Measurements from ENCODE around the gene NDUFB6.
A peak's percentile ranks its signal among the peaks of the same experiment; 100 is the strongest.
"Not testable (repeated sequence)": the region's sequence is repeated elsewhere in the genome, so short reads cannot be mapped to it uniquely, and the experiment has no call there.

Gene NDUFB6

DNA sequence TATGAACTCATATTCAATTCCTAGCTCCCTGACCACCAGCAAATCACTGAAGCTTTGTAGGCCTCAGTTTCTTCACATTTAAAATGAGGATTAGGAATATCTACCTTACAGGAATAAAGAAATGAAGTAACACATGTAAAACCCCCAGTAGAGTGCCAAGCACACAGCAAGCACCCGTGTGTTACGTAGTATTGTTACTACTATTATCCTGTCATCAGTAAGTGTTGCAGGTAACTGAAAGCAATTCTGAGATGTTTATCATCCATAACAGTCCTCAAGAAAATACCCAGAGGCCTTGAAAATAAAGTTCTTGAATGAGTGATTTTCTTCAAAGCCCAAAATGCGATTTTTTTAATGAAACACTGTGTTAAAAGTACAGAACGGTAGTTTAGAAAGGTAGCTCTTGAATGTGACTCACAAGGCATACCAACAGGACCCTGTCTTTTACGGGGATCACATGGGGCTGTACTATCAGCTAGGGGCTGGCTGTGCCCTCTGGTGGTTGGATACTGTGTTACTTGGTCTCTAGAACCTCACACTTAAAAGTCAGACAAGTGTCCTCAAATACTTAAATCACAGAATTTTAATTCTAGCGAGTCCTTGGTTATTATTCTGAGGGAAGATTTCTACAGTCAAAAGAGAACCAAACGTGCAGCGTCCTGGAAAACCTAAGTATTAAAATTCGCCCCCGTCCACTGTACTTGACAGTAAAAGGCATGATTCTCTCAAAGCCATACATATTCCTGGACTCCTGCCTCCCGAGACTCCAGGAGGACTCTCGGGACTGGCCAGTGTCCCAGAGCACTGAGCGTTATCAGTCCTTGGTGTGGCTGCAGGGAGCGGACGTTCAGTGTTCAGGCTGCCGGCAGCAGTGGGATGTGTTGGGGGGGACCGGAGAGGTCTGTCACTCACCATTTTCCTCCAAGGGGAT lies 725 bp downstream of the NDUFB6 start:
- DNase-seq (ENCODE audit: low spot score), result peak; percentile 79

- DNase-seq (ENCODE audit: low spot score), result no peak
These were observed 2.7 kb downstream of the NDUFB6 start for GRCh38 chr9:32570262-32570661.

DNA sequence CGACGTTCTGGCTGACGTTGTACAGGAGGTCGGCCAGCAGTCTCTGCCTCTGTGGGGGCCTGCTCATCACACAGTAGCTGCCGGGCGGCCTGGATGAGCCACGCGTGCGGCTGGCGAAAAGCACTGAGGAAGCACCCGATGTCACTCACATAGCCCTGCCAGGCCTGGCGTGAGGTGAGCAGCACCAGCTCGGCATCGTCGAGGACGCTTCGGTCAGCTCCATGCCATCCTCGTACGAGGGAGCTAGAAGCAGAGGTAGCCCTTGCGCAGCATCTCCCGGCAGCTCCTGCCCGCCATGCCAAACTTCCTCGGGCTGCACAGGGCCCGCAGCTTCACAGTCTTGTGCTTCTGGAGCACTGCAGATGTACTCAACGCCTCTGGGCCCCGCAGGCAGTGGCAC lies 6.2 kb downstream of the NDUFB6 start:
- no peak for DNase-seq (ENCODE audit: low spot score)

DNA sequence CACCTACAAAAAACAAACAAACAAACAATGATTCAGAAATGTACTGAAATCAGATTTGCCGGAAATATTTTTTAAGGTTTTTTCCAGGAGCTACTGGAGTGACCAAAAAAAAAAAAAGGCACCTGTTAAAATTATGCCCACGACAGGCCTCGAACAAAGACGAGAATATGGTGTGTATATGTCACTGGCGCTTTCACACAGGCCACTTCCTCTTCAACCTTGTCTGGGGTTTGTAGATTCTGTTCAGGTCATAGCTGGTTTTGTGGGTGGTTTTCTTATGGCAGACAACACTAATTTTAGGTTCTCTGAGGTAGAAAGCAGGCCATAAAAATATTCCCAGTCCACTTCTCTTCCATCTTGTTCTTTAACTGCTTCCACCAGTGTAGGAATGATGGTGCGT lies 7.0 kb downstream of the NDUFB6 start:
- no peak for DNase-seq (ENCODE audit: low spot score)

DNA sequence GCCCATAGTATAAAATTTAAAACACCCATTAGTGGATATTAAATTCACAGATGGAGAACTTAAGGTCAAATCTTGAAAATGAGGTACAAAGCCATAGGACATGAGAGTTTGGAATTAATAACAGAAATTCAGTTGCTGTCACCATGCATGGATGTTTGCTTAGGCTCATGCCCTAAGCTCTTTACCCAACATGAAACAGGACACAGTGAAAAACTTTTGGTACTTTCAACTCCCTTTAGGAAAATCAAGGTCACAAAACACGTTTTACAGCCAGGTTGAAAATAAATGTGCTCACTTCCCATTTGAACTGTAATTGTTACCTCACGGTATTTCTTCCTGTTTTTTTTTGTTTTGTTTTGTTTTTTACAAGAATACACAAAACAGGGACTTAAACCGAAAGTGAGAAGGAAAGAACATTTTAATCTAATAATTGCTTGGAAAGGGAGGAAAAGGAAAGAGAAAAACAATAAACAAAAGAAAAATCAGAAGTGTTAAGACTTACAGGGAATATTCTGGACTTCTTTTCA lies 14.5 kb downstream of the NDUFB6 start:
- DNase-seq (ENCODE audit: low spot score), result no peak

GRCh38 chr9:32554591-32554990 lies 18.4 kb downstream of the NDUFB6 start:
- no peak for DNase-seq (ENCODE audit: low spot score)

DNA sequence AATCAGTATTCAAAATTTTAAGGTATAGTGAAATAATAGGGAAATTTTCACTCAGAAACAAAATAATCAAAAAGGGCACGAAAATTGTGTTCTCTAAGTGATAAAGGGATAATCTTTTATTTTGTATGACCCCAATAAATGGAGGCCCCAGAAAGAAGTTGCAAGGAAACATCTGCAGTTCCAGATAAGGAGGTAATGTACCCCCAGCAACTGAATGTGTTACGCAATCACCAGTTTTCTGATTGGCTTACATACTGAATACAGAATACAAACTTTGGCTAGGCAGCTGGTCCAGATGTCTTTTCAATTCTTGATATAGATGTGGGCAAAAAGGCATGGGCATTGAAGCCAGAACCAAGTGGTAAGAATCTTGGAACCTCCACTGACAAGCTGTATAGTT lies 18.9 kb downstream of the NDUFB6 start:
- DNase-seq (ENCODE audit: low spot score), result no peak

DNA sequence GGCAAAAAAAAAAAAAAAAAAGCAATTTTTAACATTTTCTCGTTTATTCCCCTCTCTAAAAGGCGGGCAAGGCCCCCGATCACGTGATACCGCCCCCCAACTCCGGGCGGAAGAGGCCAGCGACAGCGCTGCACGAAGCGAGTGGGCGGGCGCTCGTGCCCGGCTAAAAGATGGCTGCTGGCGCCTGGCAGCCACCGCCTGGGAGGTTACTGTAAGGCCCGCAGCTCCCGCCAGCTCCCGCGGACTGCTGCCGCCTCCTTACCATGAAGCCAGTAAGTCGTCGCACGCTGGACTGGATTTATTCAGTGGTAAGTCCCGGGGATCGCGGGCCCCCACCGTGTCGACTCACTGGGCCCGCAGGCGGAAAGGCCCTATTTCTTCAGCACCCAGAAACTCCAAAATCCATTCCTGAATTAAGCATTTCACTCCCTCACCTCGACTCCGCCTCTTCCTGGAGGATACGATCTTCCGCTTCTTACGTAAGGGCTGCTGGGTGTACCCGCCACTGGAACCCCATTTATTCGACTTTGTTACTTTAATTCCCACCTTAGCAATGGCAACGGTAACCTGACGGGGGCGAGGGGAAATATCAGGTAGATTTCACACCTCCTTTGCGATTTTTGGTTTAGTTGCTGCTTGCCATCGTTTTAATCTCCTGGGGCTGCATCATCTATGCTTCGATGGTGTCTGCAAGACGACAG lies 20.6 kb downstream of the NDUFB6 start, which contains the start of the genes SMIM27 and TOPORS:
TSS of gene SMIM27 (plus strand) at position 156 of the 701 bp plus-strand sequence. CDS start at position 264, 108 bp downstream.
TSS of gene TOPORS (minus strand) at position 415 of the 701 bp plus-strand sequence. CDS start at position 265, 150 bp downstream.
- peak; percentile 93 for DNase-seq (ENCODE audit: low spot score)

GRCh38 chr9:32551276-32552051 lies 21.5 kb downstream of the NDUFB6 start:
- DNase-seq (ENCODE audit: low spot score), result peak; percentile 30

DNA sequence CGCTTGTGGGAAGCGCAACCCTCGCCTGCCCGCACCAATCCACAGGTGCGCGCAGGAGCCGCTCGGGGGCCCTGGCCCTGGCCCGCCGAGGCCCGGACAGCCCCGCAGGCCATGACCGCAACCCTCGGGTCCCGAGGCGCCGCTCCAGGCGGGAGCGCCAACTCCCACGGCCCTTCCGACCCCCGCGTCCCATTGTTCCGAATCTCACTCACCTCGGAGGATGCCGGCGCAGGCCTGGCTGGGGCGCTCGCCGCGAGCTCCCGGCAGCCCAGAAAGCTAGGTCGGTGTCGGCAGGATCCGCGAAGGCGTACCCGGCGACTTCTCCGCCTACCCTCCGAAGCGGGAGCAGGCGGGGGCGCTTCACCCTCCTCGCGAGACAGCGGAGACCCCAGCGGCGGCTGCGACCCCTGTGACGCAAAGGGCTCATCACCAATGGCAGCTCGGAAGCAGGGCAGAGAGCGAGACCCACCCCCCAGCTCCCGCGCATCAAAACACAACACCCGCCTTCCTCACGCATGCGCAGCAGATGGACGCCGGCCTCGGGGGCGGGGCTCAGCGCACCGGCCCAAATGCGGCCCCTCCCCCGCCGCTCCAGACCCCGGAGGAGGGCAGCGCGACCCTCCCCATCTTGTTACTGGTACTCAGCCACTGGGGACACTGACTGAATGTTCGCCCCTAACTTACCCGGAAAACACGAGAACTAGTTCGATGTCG lies 22.2 kb downstream of the NDUFB6 start:
- peak; percentile 98 for DNase-seq (ENCODE audit: low spot score)

DNA sequence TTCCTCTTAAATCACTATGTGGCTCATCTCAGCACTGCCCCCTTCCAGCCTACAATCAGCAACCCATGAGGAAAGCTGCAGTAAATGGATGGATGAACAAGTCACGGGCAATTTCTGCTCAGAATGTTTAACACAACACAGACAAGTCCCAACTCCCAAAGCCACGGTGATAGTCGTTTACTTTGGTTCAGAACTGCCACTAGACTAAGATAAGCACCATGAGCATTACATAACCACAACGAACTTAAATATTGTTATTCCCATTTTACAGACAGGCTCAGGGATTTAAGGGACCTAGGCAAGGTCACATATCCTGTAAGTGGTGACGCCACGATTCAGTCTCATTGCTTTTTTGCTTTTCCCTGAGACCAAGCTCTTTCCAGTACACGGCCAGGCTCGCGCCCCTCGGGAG lies 22.8 kb downstream of the NDUFB6 start:
- DNase-seq (ENCODE audit: low spot score), result peak; percentile 29

GRCh38 chr9:32548213-32548612 lies 24.7 kb downstream of the NDUFB6 start:
- DNase-seq (ENCODE audit: low spot score), result not testable (repeated sequence)

GRCh38 chr9:32545884-32546283 lies 27.1 kb downstream of the NDUFB6 start:
- DNase-seq (ENCODE audit: low spot score), result no peak

DNA sequence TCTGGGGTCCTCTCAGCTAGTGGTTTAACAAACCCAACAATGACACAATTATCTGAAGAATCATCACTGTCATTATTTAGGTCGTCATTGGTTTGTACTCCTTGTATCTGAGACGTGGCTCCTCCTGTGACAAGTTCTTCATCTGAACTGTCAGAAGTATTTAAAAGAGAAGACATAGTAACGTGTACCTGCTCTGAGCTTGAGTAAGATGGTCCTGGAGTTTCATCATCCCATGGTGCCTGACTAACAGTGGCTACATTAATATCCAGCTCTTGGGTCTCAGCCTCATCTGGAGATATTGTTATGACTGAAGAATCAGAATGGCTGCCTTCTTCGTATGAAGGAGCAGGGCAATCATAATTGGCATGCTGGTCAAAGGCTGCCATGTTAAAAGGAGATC lies 29.9 kb downstream of the NDUFB6 start:
- no peak for DNase-seq (ENCODE audit: low spot score)

- DNase-seq (ENCODE audit: low spot score), result no peak
These were observed 39.1 kb downstream of the NDUFB6 start for GRCh38 chr9:32533816-32534215.

DNA sequence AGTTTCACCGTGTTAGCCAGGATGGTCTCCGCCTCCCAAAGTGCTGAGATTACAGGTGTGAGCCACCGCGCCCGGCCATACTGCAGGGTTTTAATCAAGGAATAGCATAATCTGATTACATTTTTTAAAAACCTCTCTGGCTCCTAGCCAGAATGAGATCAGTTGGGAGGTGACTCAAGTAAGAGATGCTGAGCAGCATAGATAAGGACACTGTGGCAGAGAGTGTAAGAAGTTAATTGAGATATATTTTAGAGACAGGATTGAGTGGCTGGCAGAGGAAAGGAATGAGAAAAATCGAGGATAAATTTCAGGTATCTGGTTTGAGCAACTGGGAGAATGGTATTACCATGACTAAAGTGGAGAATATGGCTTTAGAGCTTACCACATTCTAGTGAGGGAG lies 39.6 kb downstream of the NDUFB6 start:
- no peak for DNase-seq (ENCODE audit: low spot score)

DNA sequence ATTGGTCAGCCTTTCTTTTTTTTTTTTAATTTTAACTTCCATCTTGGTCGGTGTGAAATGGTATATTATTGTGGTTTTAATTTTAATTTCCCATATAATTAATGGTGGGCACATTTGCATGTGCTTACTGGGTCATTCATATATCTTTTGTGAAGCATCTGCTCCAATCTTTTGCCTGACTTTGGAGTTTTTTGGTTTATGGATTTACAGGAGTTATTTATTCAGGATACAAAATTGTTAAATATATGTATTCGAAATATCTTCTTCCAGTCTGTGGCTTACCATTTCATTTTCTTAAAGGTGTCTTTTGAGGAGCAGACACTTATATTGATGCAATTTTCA lies 46.3 kb downstream of the NDUFB6 start:
- DNase-seq (ENCODE audit: low spot score), result no peak

GRCh38 chr9:32526041-32526706 lies 46.8 kb downstream of the NDUFB6 start, which contains the start of gene RIGI:
TSS of gene RIGI (minus strand) at chr9:32526196. CDS start at chr9:32526166, 30 bp downstream.
- DNase-seq (ENCODE audit: low spot score), result peak; percentile 82

DNA sequence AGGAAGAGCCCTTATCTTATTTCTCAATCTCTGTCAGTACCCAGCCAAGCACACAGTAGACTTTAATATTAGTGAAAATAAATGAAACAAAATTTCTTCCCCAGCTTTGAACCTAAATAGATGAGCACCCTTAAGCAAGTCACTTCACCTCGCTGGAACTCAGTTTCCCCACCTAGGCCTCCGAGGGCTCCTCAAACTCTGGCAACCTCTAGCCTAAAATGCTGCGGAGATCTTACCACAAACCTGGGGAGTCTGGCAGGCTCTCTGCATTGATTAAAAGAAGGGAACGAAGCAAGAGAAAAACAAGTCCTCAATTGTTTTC lies 47.3 kb downstream of the NDUFB6 start:
- no peak for DNase-seq (ENCODE audit: low spot score)

GRCh38 chr9:32524892-32525708 lies 47.9 kb downstream of the NDUFB6 start:
- DNase-seq (ENCODE audit: low spot score), result no peak

Data from AG08396 (cell line).